Upper lobe of left lung (tissue), 4 donors: ENCODE measurements around the gene GLOD4.

Experiments
- CTCF ChIP-seq, 6 experiments: fragments of 450-650 bp in 4 of 6; fragments of 200-600 bp in 2 of 6; sonication (generic) in 2 of 6; IDR thresholded peaks; one replicate each; pipeline ENCODE4 v1.5.1; 2016 to 2019; ENCODE audit warnings: antibody characterized with exemption in 6 of 6
- EP300 ChIP-seq, 4 donors: sonication (generic); formaldehyde crosslinking; IDR thresholded peaks; one replicate each; pipeline ENCODE4 v1.5.1; 2017; ENCODE audit warnings: antibody characterized with exemption in 4 of 4, control low read depth in 2 of 4
- POLR2AphosphoS5 ChIP-seq, 2 donors: sonication (generic); formaldehyde crosslinking; IDR thresholded peaks; one replicate each; pipeline ENCODE4 v1.5.1; 2017; ENCODE audit warnings: antibody characterized with exemption in 2 of 2

- TF ChIP-seq POLR2AphosphoS5 (IDR thresholded peaks at IDR 0.05) (no peak), CTCF (IDR thresholded peaks at IDR 0.05) (no peak), EP300 (IDR thresholded peaks at IDR 0.05) (no peak)
Measured at GRCh38 chr17:718075-718474, 64.0 kb downstream of the GLOD4 start.
